Measurements from ENCODE around the gene VGLL4. TPM values are rescaled to one million over a fixed set of nuclear protein-coding genes. Genes with fewer than 3 reads are reported as not detected.

VGLL4 gene
- total and polyA plus RNA-seq, 2 donors (not counting 1 experiment from before 2014, with no cell fraction given), result 25.8 to 29.0 TPM

DNA sequence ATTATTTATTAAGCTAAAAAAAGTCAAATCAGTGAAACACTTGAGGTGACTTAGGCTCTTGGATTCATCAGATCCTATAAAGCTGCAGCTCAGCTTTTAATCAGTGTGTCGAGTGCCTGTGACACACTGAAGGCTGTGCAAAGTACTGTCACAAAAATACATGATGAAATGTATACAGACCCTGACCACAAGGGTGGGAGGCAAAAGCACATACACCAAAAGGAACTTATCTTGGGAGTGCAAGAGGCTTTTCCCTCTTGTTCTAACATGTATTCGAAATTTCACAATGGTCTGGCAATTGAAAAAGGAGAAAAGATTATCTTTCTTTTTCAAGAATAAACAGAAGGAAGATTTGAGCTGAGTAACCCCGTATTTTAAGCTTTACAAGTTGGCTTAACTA lies 35.9 kb downstream of the VGLL4 start:
- H3K79me2 ChIP-seq (ENCODE audit: control insufficient read depth, insufficient read depth, low read length), result peaks cover 49% of the 10 kb centered on the region
- intact Hi-C loops (cut with micrococcal nuclease), result no loop called here

GRCh38 chr3:11606865-11607440 lies 36.8 kb downstream of the VGLL4 start:
- no peak overlapping the region for H3K4me2 ChIP-seq (replicated peaks; ENCODE audit: low read depth, low read length, poor library complexity, severe bottlenecking)
- 93% methylated on average over 4 of the region's 6 CpGs for WGBS (ENCODE audit: insufficient coverage)
- H3K9ac ChIP-seq (ENCODE audit: low read length), result no peak overlapping the region
- Mint-ChIP-seq H3K4me3 (no peak overlapping the region), H3K4me1 (peaks cover 32% of the 10 kb centered on the region), H3K27me3 (no peaks in the 10 kb centered on the region), H3K9me3 (ENCODE audit: insufficient read depth) (no peaks in the 10 kb centered on the region), H3K27ac (peak overlapping the region; percentile 61)
- ATAC-seq (ENCODE audit: low read depth), result no peak
- TF ChIP-seq, protein P1, sequence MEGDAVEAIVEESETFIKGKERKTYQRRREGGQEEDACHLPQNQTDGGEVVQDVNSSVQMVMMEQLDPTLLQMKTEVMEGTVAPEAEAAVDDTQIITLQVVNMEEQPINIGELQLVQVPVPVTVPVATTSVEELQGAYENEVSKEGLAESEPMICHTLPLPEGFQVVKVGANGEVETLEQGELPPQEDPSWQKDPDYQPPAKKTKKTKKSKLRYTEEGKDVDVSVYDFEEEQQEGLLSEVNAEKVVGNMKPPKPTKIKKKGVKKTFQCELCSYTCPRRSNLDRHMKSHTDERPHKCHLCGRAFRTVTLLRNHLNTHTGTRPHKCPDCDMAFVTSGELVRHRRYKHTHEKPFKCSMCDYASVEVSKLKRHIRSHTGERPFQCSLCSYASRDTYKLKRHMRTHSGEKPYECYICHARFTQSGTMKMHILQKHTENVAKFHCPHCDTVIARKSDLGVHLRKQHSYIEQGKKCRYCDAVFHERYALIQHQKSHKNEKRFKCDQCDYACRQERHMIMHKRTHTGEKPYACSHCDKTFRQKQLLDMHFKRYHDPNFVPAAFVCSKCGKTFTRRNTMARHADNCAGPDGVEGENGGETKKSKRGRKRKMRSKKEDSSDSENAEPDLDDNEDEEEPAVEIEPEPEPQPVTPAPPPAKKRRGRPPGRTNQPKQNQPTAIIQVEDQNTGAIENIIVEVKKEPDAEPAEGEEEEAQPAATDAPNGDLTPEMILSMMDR (IDR thresholded peaks at IDR 0.05), result no peak
- H3K27me3 ChIP-seq (replicated peaks in 1 of 4; ENCODE audit: control extremely low read depth in 1 of 4, control insufficient read depth in 3 of 4, insufficient read depth in 4 of 4, low read length in 3 of 4), result no peaks in the 10 kb centered on the region
- H3K9me3 ChIP-seq (ENCODE audit: control extremely low read depth in 1 of 3, control insufficient read depth in 2 of 3, insufficient read depth in 1 of 3, low read length in 2 of 3), result no peaks in the 10 kb centered on the region
- H3K79me2 ChIP-seq (ENCODE audit: control insufficient read depth, insufficient read depth, low read length), result peaks cover 41% of the 10 kb centered on the region
- DNase-seq, result no peak
- H3K4me3 ChIP-seq (ENCODE audit: control extremely low read depth in 1 of 5, extremely low read depth in 1 of 5, insufficient read depth in 1 of 5, low read depth in 2 of 5, low read length in 4 of 5), result no peak overlapping the region
- no peaks in the 10 kb centered on the region for H3K36me3 ChIP-seq (replicated peaks in 1 of 2; ENCODE audit: control extremely low read depth in 1 of 2, control insufficient read depth in 1 of 2, extremely low read depth in 1 of 2, insufficient read depth in 2 of 2, low read length in 1 of 2)
- CTCF ChIA-PET, result interaction anchor here (0.8 to 1.3 kb wide), 2 partner anchors 16 to 44 kb away, joined by 3 to 4 read pairs; no protein-coding TSS in a partner anchor
- peaks cover 27% of the 10 kb centered on the region for H4K20me1 ChIP-seq (ENCODE audit: control insufficient read depth, insufficient read depth, low read length, poor library complexity, severe bottlenecking)
- no peak overlapping the region for H3K27ac ChIP-seq (ENCODE audit: low read length in 2 of 2)
- intact Hi-C loops (cut with micrococcal nuclease), result no loop called here
- POLR2A ChIA-PET, result no interaction called here
- H3K4me1 ChIP-seq (ENCODE audit: control insufficient read depth in 2 of 2, insufficient read depth in 2 of 2, low read length in 2 of 2), result peaks cover 11 to 12% of the 10 kb centered on the region in 2 donors
- no peak overlapping the region for H2AFZ ChIP-seq (ENCODE audit: insufficient read depth, low read depth, low read length, poor library complexity, severe bottlenecking)

More for the DNA sequence above, 35.9 kb downstream of the VGLL4 start:
- WGBS (ENCODE audit: insufficient coverage), result 100% methylated on average over 1 of the region's 3 CpGs
- Histone ChIP-seq H3K9ac (ENCODE audit: low read length) (no peak overlapping the region), H3K27me3 (replicated peaks in 1 of 4; ENCODE audit: control extremely low read depth in 1 of 4, control insufficient read depth in 3 of 4, insufficient read depth in 4 of 4, low read length in 3 of 4) (no peaks in the 10 kb centered on the region), H4K20me1 (ENCODE audit: control insufficient read depth, insufficient read depth, low read length, poor library complexity, severe bottlenecking) (peaks cover 30% of the 10 kb centered on the region), H3K9me3 (ENCODE audit: control extremely low read depth in 1 of 3, control insufficient read depth in 2 of 3, insufficient read depth in 1 of 3, low read length in 2 of 3) (no peaks in the 10 kb centered on the region), H3K27ac (ENCODE audit: low read length in 2 of 2) (no peak overlapping the region), H3K36me3 (replicated peaks in 1 of 2; ENCODE audit: control extremely low read depth in 1 of 2, control insufficient read depth in 1 of 2, extremely low read depth in 1 of 2, insufficient read depth in 2 of 2, low read length in 1 of 2) (no peaks in the 10 kb centered on the region), H3K4me1 (ENCODE audit: control insufficient read depth in 2 of 2, insufficient read depth in 2 of 2, low read length in 2 of 2) (peaks cover 2 to 6% of the 10 kb centered on the region in 2 donors), H2AFZ (ENCODE audit: insufficient read depth, low read depth, low read length, poor library complexity, severe bottlenecking) (no peak overlapping the region), H3K4me3 (ENCODE audit: control extremely low read depth in 1 of 5, extremely low read depth in 1 of 5, insufficient read depth in 1 of 5, low read depth in 2 of 5, low read length in 4 of 5) (no peak overlapping the region), H3K4me2 (replicated peaks; ENCODE audit: low read depth, low read length, poor library complexity, severe bottlenecking) (no peak overlapping the region)
- peaks cover 27% of the 10 kb centered on the region for H3K4me1 Mint-ChIP-seq
- no peaks in the 10 kb centered on the region for H3K9me3 Mint-ChIP-seq (ENCODE audit: insufficient read depth)
- no peak for DNase-seq
- H3K4me3 Mint-ChIP-seq, result no peak overlapping the region
- H3K27ac Mint-ChIP-seq, result no peak overlapping the region
- no peaks in the 10 kb centered on the region for H3K27me3 Mint-ChIP-seq
- no peak for ATAC-seq (ENCODE audit: low read depth)
- TF ChIP-seq EZH2 (IDR thresholded peaks at IDR 0.05; ENCODE audit: borderline replicate concordance, insufficient read depth, low read depth, low read length, poor library complexity, severe bottlenecking), result no peak
- TF ChIP-seq, protein P1 (IDR thresholded peaks at IDR 0.05), result no peak
- CTCF ChIA-PET, result no interaction called here
- POLR2A ChIA-PET, result no interaction called here

Data from B cell (primary cell).